IMR-90 (cell line): ENCODE results near the gene SPEG. TPM values are rescaled to one million over a fixed set of nuclear protein-coding genes. Genes with fewer than 3 reads are reported as not detected.

Experiments
- ATAC-seq: fragments of 200-7000 bp; cut with Tn5 transposase; 2 replicates; pipeline ENCODE4 v1.9.1; 2020; ENCODE audit warnings: low read depth, mild to moderate bottlenecking, moderate library complexity
- BruUV-seq: library from RNA; stranded (reverse); fragments of 400-500 nt; replicated peaks from 2 replicates; lab custom pipeline; 2021; lab: Mats Ljungman, UMichigan
- CTCF ChIA-PET: fragments of 300-600 bp; formaldehyde crosslinking; extraction: SDS; loops from one replicate; lab custom pipeline; 2021; ENCODE audit warnings: antibody characterized with exemption; lab: Yijun Ruan, JAX
- POLR2A ChIA-PET: fragments of 300-600 bp; sonication (Branson Sonifier 250); formaldehyde crosslinking; loops from one replicate; lab custom pipeline; 2022; ENCODE audit warnings: antibody characterized with exemption; ENCODE audit not compliant: unreplicated experiment; lab: Charles Lee
- DNase-seq: peaks from one replicate; pipeline ENCODE4 v3.0.0; 2013
- H2AFZ ChIP-seq: replicated peaks from 2 replicates; pipeline ENCODE3; 2013; ENCODE audit warnings: low read length, mild to moderate bottlenecking; ENCODE audit not compliant: poor library complexity
- H2AK5ac ChIP-seq: 2 replicates; pipeline ENCODE4 v1.6.1; 2013; ENCODE audit warnings: low read depth, low read length, inconsistent platforms
- H2AK9ac ChIP-seq: replicated peaks from 2 replicates; pipeline ENCODE3; 2013; ENCODE audit warnings: mild to moderate bottlenecking, low read depth, low read length, moderate library complexity; ENCODE audit not compliant: poor library complexity
- H2BK120ac ChIP-seq: 2 replicates; pipeline ENCODE4 v1.6.1; 2013; ENCODE audit warnings: low read depth, low read length, inconsistent platforms
- H2BK15ac ChIP-seq: 3 replicates; pipeline ENCODE4 v1.6.1; 2013; ENCODE audit warnings: low read depth, low read length, inconsistent platforms
- H2BK20ac ChIP-seq: 2 replicates; pipeline ENCODE4 v1.6.1; 2013; ENCODE audit warnings: low read depth, mild to moderate bottlenecking, inconsistent platforms, low read length, moderate library complexity
- H2BK5ac ChIP-seq: 2 replicates; pipeline ENCODE4 v1.6.1; 2013; ENCODE audit warnings: mild to moderate bottlenecking, low read depth, low read length, inconsistent platforms; ENCODE audit not compliant: poor library complexity, severe bottlenecking
- H3K14ac ChIP-seq: replicated peaks from 2 replicates; pipeline ENCODE4 v1.6.1; 2013; ENCODE audit warnings: low read depth, low read length, inconsistent platforms
- H3K18ac ChIP-seq: 2 replicates; pipeline ENCODE4 v1.6.1; 2013; ENCODE audit warnings: low read depth, low read length, control low read depth
- H3K23ac ChIP-seq: 2 replicates; pipeline ENCODE4 v1.6.1; 2013; ENCODE audit warnings: low read depth, low read length, inconsistent platforms
- H3K27ac ChIP-seq: 2 replicates; pipeline ENCODE4 v1.5.1; 2013; ENCODE audit warnings: mild to moderate bottlenecking, control low read depth, low read length; ENCODE audit not compliant: insufficient read depth
- H3K27me3 ChIP-seq: 2 replicates; pipeline ENCODE4 v1.6.1; 2013; ENCODE audit warnings: low read length; ENCODE audit not compliant: control insufficient read depth, insufficient read depth
- H3K36me3 ChIP-seq: 2 replicates; pipeline ENCODE4 v1.6.1; 2013; ENCODE audit warnings: low read length, mixed read lengths; ENCODE audit not compliant: control insufficient read depth, insufficient read depth
- H3K4ac ChIP-seq: 2 replicates; pipeline ENCODE4 v1.6.1; 2013; ENCODE audit warnings: low read depth, low read length, inconsistent platforms
- H3K4me1 ChIP-seq: 2 replicates; pipeline ENCODE4 v1.6.1; 2013; ENCODE audit warnings: low read length, mixed read lengths; ENCODE audit not compliant: control insufficient read depth, insufficient read depth
- H3K4me2 ChIP-seq: 2 replicates; pipeline ENCODE4 v1.6.1; 2013; ENCODE audit warnings: low read depth, mild to moderate bottlenecking, control low read depth, low read length, moderate library complexity
- H3K4me3 ChIP-seq: 2 replicates; pipeline ENCODE4 v1.5.1; 2013; ENCODE audit warnings: low read depth, mild to moderate bottlenecking, control low read depth, low read length, moderate library complexity; ENCODE audit not compliant: insufficient read depth
- H3K56ac ChIP-seq: 2 replicates; pipeline ENCODE4 v1.6.1; 2013; ENCODE audit warnings: low read length, inconsistent platforms; ENCODE audit not compliant: insufficient read depth; ENCODE audit errors: extremely low read depth
- H3K79me1 ChIP-seq, 2 experiments: 2 replicates each; pipeline ENCODE4 v1.6.1; 2013; ENCODE audit warnings: low read length in 2 of 2, inconsistent platforms in 1 of 2, low read depth in 1 of 2
- H3K9ac ChIP-seq: 2 replicates; pipeline ENCODE4 v1.6.1; 2013; ENCODE audit warnings: low read depth, low read length, control low read depth
- H3K9me1 ChIP-seq: 2 replicates; pipeline ENCODE4 v1.6.1; 2013; ENCODE audit warnings: low read length, inconsistent platforms; ENCODE audit not compliant: insufficient read depth
- H3K9me3 ChIP-seq: 2 replicates; pipeline ENCODE4 v1.6.1; 2013; ENCODE audit warnings: low read length; ENCODE audit not compliant: control insufficient read depth, insufficient read depth
- H4K20me1 ChIP-seq: 2 replicates; pipeline ENCODE4 v1.6.1; 2013; ENCODE audit warnings: low read length, inconsistent platforms; ENCODE audit not compliant: insufficient read depth
- H4K5ac ChIP-seq: 2 replicates; pipeline ENCODE4 v1.6.1; 2013; ENCODE audit warnings: mild to moderate bottlenecking, low read depth, low read length, control low read depth
- H4K8ac ChIP-seq, 2 experiments: 2 replicates each; pipeline ENCODE4 v1.6.1; 2013; ENCODE audit warnings: low read depth in 2 of 2, low read length in 2 of 2, control low read depth in 1 of 2, inconsistent platforms in 1 of 2
- H4K91ac ChIP-seq: 2 replicates; pipeline ENCODE4 v1.6.1; 2013; ENCODE audit warnings: low read depth, low read length, inconsistent platforms; ENCODE audit not compliant: insufficient read depth
- BHLHE40 ChIP-seq: fragments of 150-350 bp; IDR thresholded peaks from 2 replicates; pipeline ENCODE4 v1.6.1; 2016; ENCODE audit warnings: mild to moderate bottlenecking, low read depth, low read length
- CEBPB ChIP-seq: IDR thresholded peaks from 2 replicates; pipeline ENCODE4 v1.6.1; 2012; ENCODE audit warnings: low read depth, low read length, improper control_type of control experiment
- FOS ChIP-seq: fragments of 150-350 bp; IDR thresholded peaks from 2 replicates; pipeline ENCODE4 v1.6.1; 2016; ENCODE audit warnings: low read depth, low read length
- MAFK ChIP-seq: IDR thresholded peaks from 2 replicates; pipeline ENCODE4 v1.6.1; 2012; ENCODE audit warnings: low read depth, low read length, improper control_type of control experiment
- MAZ ChIP-seq: IDR thresholded peaks from 2 replicates; pipeline ENCODE4 v1.6.1; 2012; ENCODE audit warnings: low read depth, mild to moderate bottlenecking, low read length, improper control_type of control experiment, moderate library complexity, borderline replicate concordance
- MXI1 ChIP-seq: IDR thresholded peaks from 2 replicates; pipeline ENCODE4 v1.6.1; 2012; ENCODE audit warnings: low read depth, mild to moderate bottlenecking, low read length, moderate library complexity, borderline replicate concordance
- POLR2A ChIP-seq: IDR thresholded peaks from 2 replicates; pipeline ENCODE4 v1.6.1; 2012; ENCODE audit warnings: mild to moderate bottlenecking, low read depth, low read length
- RAD21 ChIP-seq: IDR thresholded peaks from 2 replicates; pipeline ENCODE4 v1.6.1; 2012; ENCODE audit warnings: low read length, improper control_type of control experiment
- RCOR1 ChIP-seq: IDR thresholded peaks from 2 replicates; pipeline ENCODE4 v1.6.1; 2012; ENCODE audit warnings: mild to moderate bottlenecking, low read length, improper control_type of control experiment; ENCODE audit not compliant: insufficient replicate concordance
- SMC3 ChIP-seq: fragments of 150-350 bp; IDR thresholded peaks from 2 replicates; pipeline ENCODE4 v1.6.1; 2016; ENCODE audit warnings: low read depth, mild to moderate bottlenecking, antibody characterized with exemption, low read length, moderate library complexity
- WGBS, 2 experiments: methylation state at CpG; one replicate each; pipeline versions ENCODE4 v1.1.5 to v1.1.7; 2013; ENCODE audit warnings: missing lambda C conversion rate in 2 of 2; ENCODE audit not compliant: insufficient read length in 1 of 2; ENCODE audit errors: extremely low coverage in 2 of 2; 5-methylcytosine and 5-hydroxymethylcytosine counted together
- dilution Hi-C: fragments of 300-500 bp; cut with HindIII; formaldehyde crosslinking; loops from one replicate; pipeline ENCODE4 v1.14.3; 2018; ENCODE audit warnings: low sequenced_read_pairs; ENCODE audit not compliant: unreplicated experiment
- in situ Hi-C: fragments of 300-500 bp; cut with MboI; formaldehyde crosslinking; loops from 3 replicates; pipeline ENCODE4 v1.14.3; 2019; ENCODE audit warnings: low sequenced_read_pairs, inconsistent platforms, mixed read lengths
- intact Hi-C: fragments of 100-400 bp; cut with micrococcal nuclease; formaldehyde crosslinking; loops from 2 replicates; pipeline ENCODE4 v1.10.0; 2022
- polyA plus RNA-seq, 3 experiments: library from polyadenylated mRNA; depleted of rRNA; stranded (reverse); fragments of >200 nt; gene quantifications; 2 replicates each; pipeline ENCODE4 v1.2.3, GENCODE V29; 2012; ENCODE audit warnings: low replicate concordance in 1 of 3
- total RNA-seq: library from RNA; depleted of rRNA; stranded (reverse); fragments of >200 nt; gene quantifications from 2 replicates; pipeline ENCODE4 v1.2.3, GENCODE V29; 2012
- TF ChIP-seq, protein P1 (sequence below): fragments of 150-350 bp; IDR thresholded peaks from 2 replicates; pipeline ENCODE4 v1.6.1; 2017; ENCODE audit warnings: mild to moderate bottlenecking, antibody characterized with exemption, low read length, low read depth
- TF ChIP-seq, protein P2 (sequence below): conservative IDR thresholded peaks from 2 replicates; pipeline ENCODE4 v1.5.1; 2012; ENCODE audit warnings: mild to moderate bottlenecking, low read depth, low read length, improper control_type of control experiment
- TF ChIP-seq, protein P3 (sequence below): fragments of 150-350 bp; IDR thresholded peaks from 2 replicates; pipeline ENCODE4 v1.6.1; 2016; ENCODE audit warnings: low read depth, mild to moderate bottlenecking, low read length, moderate library complexity, borderline replicate concordance

Gene SPEG
- total and polyA plus RNA-seq, 2 of the 4 experiments (the other 2 are of a cell fraction): 6.8 to 81.6 TPM

DNA sequence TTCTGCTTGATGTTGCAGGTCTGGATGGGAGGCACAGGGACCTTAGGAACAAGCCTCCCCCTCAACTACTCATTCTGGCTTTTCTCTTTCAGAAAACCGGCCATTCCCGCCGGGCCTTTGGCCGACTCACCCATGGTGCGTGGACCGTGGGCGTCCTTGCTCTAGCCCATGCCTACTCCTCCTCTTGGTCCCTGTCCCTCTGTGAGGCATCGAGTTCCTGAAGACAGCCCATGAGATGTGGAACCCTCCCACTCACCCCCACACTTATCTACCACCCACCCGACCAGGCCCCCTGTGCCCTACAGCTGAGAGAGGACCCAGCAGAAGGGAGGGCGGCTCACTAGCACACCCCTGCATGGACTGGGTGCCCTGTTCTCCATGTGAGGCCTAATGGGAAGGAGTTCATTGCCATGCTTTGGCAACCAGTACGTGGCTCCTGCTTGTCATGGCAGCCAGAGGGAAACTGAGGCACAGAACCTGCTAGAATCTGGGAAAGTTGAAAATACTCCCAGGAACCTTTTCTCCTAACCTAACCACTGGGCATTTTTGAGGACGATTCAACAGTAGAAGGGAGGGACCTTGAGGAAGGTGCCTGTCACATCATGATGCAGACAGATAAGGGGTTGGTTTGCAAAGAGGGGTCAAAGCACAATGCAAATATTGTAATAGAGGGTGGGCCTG lies 8.5 kb downstream of the SPEG start:
- no peaks in the 10 kb centered on the region; the same call in 1 of the 2 replicates for H4K20me1 ChIP-seq
- in situ Hi-C loops (no loop called here), intact Hi-C loops (no loop called here), dilution Hi-C loops (no loop called here)
- peak overlapping the region; percentile 12 for H2BK5ac ChIP-seq
- TSS peak; percentile 71 for BruUV-seq
- no peaks in the 10 kb centered on the region; the same call in 1 of the 2 replicates for H3K27me3 ChIP-seq
- ChIA-PET POLR2A (interaction anchor here (1.5 kb wide), 1 partner anchor 10 kb away, joined by 6 read pairs; no protein-coding TSS in a partner anchor), CTCF (interaction anchor here (0.6 kb wide), 1 partner anchor 266 kb away, joined by 4 read pairs; no protein-coding TSS in a partner anchor)
- H2BK15ac ChIP-seq: 0 out of 3 replicates have a peak overlapping the region, but pooled peaks have one; percentile 57
- ATAC-seq: no peak
- peak overlapping the region; percentile 34; the same call in 1 of the 2 replicates for H2BK20ac ChIP-seq
- peaks cover 20% of the 10 kb centered on the region; the same call in 1 of the 2 replicates for H3K36me3 ChIP-seq
- H3K4me1 ChIP-seq: peaks cover 29% of the 10 kb centered on the region
- DNase-seq: peak; percentile 17
- H3K27ac ChIP-seq: peak overlapping the region; percentile 75; the same call in 1 of the 2 replicates
- H2AK5ac ChIP-seq: peak overlapping the region; percentile 85
- peak overlapping the region; percentile 87 for H3K23ac ChIP-seq
- peak overlapping the region; percentile 91 for H3K4me3 ChIP-seq
- peaks cover 18 to 34% of the 10 kb centered on the region in 2 experiments for H3K79me1 ChIP-seq
- peak overlapping the region; percentile 88 for H3K9ac ChIP-seq
- H4K5ac ChIP-seq: no peak overlapping the region
- H3K56ac ChIP-seq: peak overlapping the region; percentile 1; the same call in 1 of the 2 replicates
- WGBS, 2 experiments: 78% methylated on average over 6 of the region's 12 CpGs; no CpG with 5 or more reads in 1 of the 2 experiments
- H4K8ac ChIP-seq: peak overlapping the region in 1 of 2 experiments; percentile 69; a peak in 2 of 4 replicates
- H2BK120ac ChIP-seq: peak overlapping the region; percentile 27; the same call in 1 of the 2 replicates
- 0 out of 2 replicates have a peak overlapping the region, but pooled peaks have one; percentile 11 for H3K18ac ChIP-seq
- peak overlapping the region; percentile 93 for H3K14ac ChIP-seq
- H3K4ac ChIP-seq: peak overlapping the region; percentile 86
- H3K4me2 ChIP-seq: peak overlapping the region; percentile 73
- peak overlapping the region; percentile 24 for H2AFZ ChIP-seq
- H4K91ac ChIP-seq: peak overlapping the region; percentile 53
- H3K9me3 ChIP-seq: no peaks in the 10 kb centered on the region
- H3K9me1 ChIP-seq: peaks cover 15% of the 10 kb centered on the region
- H2AK9ac ChIP-seq: peak overlapping the region; percentile 93
- no peak for TF ChIP-seq FOS
- no peak for TF ChIP-seq MXI1
- no peak for TF ChIP-seq CEBPB
- TF ChIP-seq MAZ: no peak
- TF ChIP-seq, protein P1, sequence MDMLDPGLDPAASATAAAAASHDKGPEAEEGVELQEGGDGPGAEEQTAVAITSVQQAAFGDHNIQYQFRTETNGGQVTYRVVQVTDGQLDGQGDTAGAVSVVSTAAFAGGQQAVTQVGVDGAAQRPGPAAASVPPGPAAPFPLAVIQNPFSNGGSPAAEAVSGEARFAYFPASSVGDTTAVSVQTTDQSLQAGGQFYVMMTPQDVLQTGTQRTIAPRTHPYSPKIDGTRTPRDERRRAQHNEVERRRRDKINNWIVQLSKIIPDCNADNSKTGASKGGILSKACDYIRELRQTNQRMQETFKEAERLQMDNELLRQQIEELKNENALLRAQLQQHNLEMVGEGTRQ: no peak
- no peak for TF ChIP-seq RCOR1
- TF ChIP-seq, protein P2, sequence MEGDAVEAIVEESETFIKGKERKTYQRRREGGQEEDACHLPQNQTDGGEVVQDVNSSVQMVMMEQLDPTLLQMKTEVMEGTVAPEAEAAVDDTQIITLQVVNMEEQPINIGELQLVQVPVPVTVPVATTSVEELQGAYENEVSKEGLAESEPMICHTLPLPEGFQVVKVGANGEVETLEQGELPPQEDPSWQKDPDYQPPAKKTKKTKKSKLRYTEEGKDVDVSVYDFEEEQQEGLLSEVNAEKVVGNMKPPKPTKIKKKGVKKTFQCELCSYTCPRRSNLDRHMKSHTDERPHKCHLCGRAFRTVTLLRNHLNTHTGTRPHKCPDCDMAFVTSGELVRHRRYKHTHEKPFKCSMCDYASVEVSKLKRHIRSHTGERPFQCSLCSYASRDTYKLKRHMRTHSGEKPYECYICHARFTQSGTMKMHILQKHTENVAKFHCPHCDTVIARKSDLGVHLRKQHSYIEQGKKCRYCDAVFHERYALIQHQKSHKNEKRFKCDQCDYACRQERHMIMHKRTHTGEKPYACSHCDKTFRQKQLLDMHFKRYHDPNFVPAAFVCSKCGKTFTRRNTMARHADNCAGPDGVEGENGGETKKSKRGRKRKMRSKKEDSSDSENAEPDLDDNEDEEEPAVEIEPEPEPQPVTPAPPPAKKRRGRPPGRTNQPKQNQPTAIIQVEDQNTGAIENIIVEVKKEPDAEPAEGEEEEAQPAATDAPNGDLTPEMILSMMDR: no peak
- TF ChIP-seq BHLHE40: no peak
- TF ChIP-seq, protein P3, sequence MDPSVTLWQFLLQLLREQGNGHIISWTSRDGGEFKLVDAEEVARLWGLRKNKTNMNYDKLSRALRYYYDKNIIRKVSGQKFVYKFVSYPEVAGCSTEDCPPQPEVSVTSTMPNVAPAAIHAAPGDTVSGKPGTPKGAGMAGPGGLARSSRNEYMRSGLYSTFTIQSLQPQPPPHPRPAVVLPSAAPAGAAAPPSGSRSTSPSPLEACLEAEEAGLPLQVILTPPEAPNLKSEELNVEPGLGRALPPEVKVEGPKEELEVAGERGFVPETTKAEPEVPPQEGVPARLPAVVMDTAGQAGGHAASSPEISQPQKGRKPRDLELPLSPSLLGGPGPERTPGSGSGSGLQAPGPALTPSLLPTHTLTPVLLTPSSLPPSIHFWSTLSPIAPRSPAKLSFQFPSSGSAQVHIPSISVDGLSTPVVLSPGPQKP: no peak
- TF ChIP-seq MAFK: no peak
- no peak for TF ChIP-seq RAD21
- no peak for TF ChIP-seq POLR2A
- no peak for TF ChIP-seq SMC3
